ENCODE data around the gene GSAP.

DNA sequence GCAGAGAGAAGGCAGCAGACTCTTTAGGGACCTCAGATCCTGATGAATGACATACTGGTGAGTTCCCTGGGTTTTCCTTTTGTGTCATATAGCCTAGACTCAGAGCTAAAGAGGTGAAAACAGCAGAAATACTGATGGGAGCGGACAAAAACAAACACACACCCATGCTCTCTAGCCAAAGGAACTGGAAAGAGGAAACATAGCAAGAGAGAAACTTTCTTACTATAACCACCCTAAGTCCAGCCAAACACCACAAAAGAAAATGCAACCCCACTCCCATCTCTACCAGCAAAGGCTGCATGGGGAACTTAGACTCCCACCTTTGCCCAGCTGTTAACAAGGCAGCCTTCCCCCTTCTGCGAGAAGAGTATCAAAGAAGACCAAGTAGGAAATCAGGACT is 16.3 kb downstream of the GSAP start:
- TF ChIP-seq CTCF (IDR thresholded peaks at IDR 0.05; ENCODE audit: low read depth, low read length): no peak
- TF ChIP-seq POLR2A (IDR thresholded peaks at IDR 0.05; ENCODE audit: extremely low read depth, insufficient read length): no peak
- no peak for TF ChIP-seq MYC (IDR thresholded peaks at IDR 0.05; ENCODE audit: low read depth, low read length)
- TF ChIP-seq MAX (IDR thresholded peaks at IDR 0.05; ENCODE audit: low read depth, low read length): no peak
